A549 (cell line): ENCODE data around the gene ZNF37A. TPM values are rescaled to one million over a fixed set of nuclear protein-coding genes. Genes with fewer than 3 reads are reported as not detected.

Source experiments
- ATAC-seq, 2 experiments: fragments of 200-7000 bp in 1 of 2; fragments of >200 bp in 1 of 2; cut with Nextera tagmentation in 1 of 2; cut with Tn5 transposase in 1 of 2; 3 replicates each; pipeline versions ENCODE4 v1.8.0 to v1.9.1; 2018 to 2020; ENCODE audit warnings: mild to moderate bottlenecking in 1 of 2, moderate library complexity in 1 of 2
- CTCF ChIA-PET: fragments of 300-600 bp; sonication (Branson Sonifier 250); formaldehyde crosslinking; extraction: SDS; loops from one replicate; lab custom pipeline; 2021; ENCODE audit warnings: antibody characterized with exemption, inconsistent platforms; lab: Yijun Ruan, JAX
- POLR2A ChIA-PET: fragments of 350-600 bp; formaldehyde crosslinking; extraction: SDS; loops from one replicate; lab custom pipeline; 2021; ENCODE audit warnings: antibody characterized with exemption, inconsistent platforms; lab: Yijun Ruan, JAX
- DNase-seq, 2 experiments: peaks; one replicate each; pipeline versions ENCODE4 v3.0.0 to v3.0.0-alpha.2; 2011 to 2016; ENCODE audit warnings: low read depth in 1 of 2, low spot score in 1 of 2
- FAIRE-seq: peaks from 2 replicates; lab custom pipeline; 2011; peaks lifted over from hg19 to GRCh38; lab: Jason Lieb, UNC
- H3K27ac ChIP-seq, 2 experiments: fragments of >200 bp; sonication (Bioruptor Twin); formaldehyde crosslinking; 3 replicates each; pipeline ENCODE4 v1.5.1; 2016 to 2017
- H3K4me1 ChIP-seq: fragments of >200 bp; sonication (Bioruptor Twin); formaldehyde crosslinking; 3 replicates; pipeline ENCODE4 v1.6.1; 2016
- H3K4me2 ChIP-seq: fragments of >200 bp; sonication (Bioruptor Twin); formaldehyde crosslinking; 3 replicates; pipeline ENCODE4 v1.6.1; 2016
- H3K4me3 ChIP-seq: fragments of >200 bp; sonication (Bioruptor Twin); formaldehyde crosslinking; 3 replicates; pipeline ENCODE4 v1.5.1; 2016
- H3K9me3 ChIP-seq: fragments of >200 bp; sonication (Bioruptor Twin); formaldehyde crosslinking; 3 replicates; pipeline ENCODE4 v1.6.1; 2016
- CHD2 ChIP-seq: fragments of 150-350 bp; IDR thresholded peaks from 2 replicates; pipeline ENCODE4 v1.6.1; 2014; ENCODE audit warnings: low read length; ENCODE audit not compliant: partially characterized antibody
- CHD4 ChIP-seq: fragments of 200-600 bp; sonication (generic); IDR thresholded peaks from 2 replicates; pipeline ENCODE4 v1.6.1; 2016; ENCODE audit warnings: antibody characterized with exemption, mild to moderate bottlenecking, borderline replicate concordance
- EP300 ChIP-seq, 2 experiments: fragments of >200 bp; sonication (Bioruptor Twin); formaldehyde crosslinking; IDR thresholded peaks; 2 replicates in 1 of 2; 3 replicates in 1 of 2; pipeline ENCODE4 v1.6.1; 2016 to 2017
- GATA3 ChIP-seq: IDR thresholded peaks from 2 replicates; pipeline ENCODE4 v1.6.1; 2012; ENCODE audit warnings: borderline replicate concordance
- HDAC2 ChIP-seq: fragments of 200-600 bp; sonication (generic); IDR thresholded peaks from 2 replicates; pipeline ENCODE4 v1.6.1; 2016
- HOXB13 ChIP-seq: fragments of 250-450 bp; sonication (Bioruptor Pico); IDR thresholded peaks from 2 replicates; pipeline ENCODE4 v1.5.0; 2020; ENCODE audit warnings: low read depth, mild to moderate bottlenecking, moderate library complexity
- HOXB5 ChIP-seq: fragments of 250-450 bp; sonication (Bioruptor Pico); IDR thresholded peaks from 2 replicates; pipeline ENCODE4 v1.5.0; 2020; ENCODE audit warnings: mild to moderate bottlenecking, moderate library complexity
- KDM1A ChIP-seq: fragments of 200-600 bp; sonication (generic); IDR thresholded peaks from 2 replicates; pipeline ENCODE4 v1.6.1; 2016; ENCODE audit warnings: low read depth, mild to moderate bottlenecking
- MAZ ChIP-seq: fragments of 150-350 bp; IDR thresholded peaks from 2 replicates; pipeline ENCODE4 v1.6.1; 2014; ENCODE audit warnings: antibody characterized with exemption, low read depth, low read length, borderline replicate concordance
- MYC ChIP-seq: IDR thresholded peaks from 2 replicates; pipeline ENCODE4 v1.6.1; 2012; ENCODE audit warnings: mild to moderate bottlenecking, inconsistent platforms, low read length, improper control_type of control experiment, borderline replicate concordance
- NFE2L2 ChIP-seq: fragments of 150-350 bp; conservative IDR thresholded peaks from 2 replicates; pipeline ENCODE4 v1.6.1; 2014; ENCODE audit warnings: low read length
- PHF8 ChIP-seq: fragments of 200-600 bp; sonication (generic); IDR thresholded peaks from 2 replicates; pipeline ENCODE4 v1.6.1; 2016; ENCODE audit warnings: low read depth, mild to moderate bottlenecking, antibody characterized with exemption, moderate library complexity, borderline replicate concordance
- POLR2A ChIP-seq: IDR thresholded peaks from 2 replicates; pipeline ENCODE4 v1.6.1; 2012; ENCODE audit warnings: mild to moderate bottlenecking, low read length
- RAD21 ChIP-seq, 2 experiments: fragments of >200 bp in 1 of 2; sonication (Bioruptor Twin) in 1 of 2; formaldehyde crosslinking in 1 of 2; IDR thresholded peaks in 1 of 2; conservative IDR thresholded peaks in 1 of 2; 2 replicates in 1 of 2; 3 replicates in 1 of 2; pipeline ENCODE4 v1.6.1; 2012 to 2018; ENCODE audit warnings: inconsistent platforms in 1 of 2
- RARB ChIP-seq: fragments of 250-450 bp; sonication (Bioruptor Pico); IDR thresholded peaks from 2 replicates; pipeline ENCODE4 v1.8.0; 2021; ENCODE audit warnings: mild to moderate bottlenecking, moderate library complexity
- RFX5 ChIP-seq: fragments of 450-650 bp; IDR thresholded peaks from 2 replicates; pipeline ENCODE4 v1.7.1; 2014; ENCODE audit warnings: antibody characterized with exemption, mild to moderate bottlenecking, moderate library complexity
- RNF2 ChIP-seq: fragments of 200-600 bp; sonication (generic); IDR thresholded peaks from 2 replicates; pipeline ENCODE4 v1.6.1; 2016; ENCODE audit warnings: low read depth, mild to moderate bottlenecking, antibody characterized with exemption, moderate library complexity, borderline replicate concordance
- TFCP2L1 ChIP-seq: fragments of 250-450 bp; sonication (Bioruptor Pico); IDR thresholded peaks from 2 replicates; pipeline ENCODE4 v1.5.0; 2021; ENCODE audit warnings: mild to moderate bottlenecking
- ZC3H11A ChIP-seq: fragments of 450-650 bp; IDR thresholded peaks from 2 replicates; pipeline ENCODE4 v1.6.1; 2014; ENCODE audit warnings: antibody characterized with exemption, mild to moderate bottlenecking
- ZFP36 ChIP-seq: fragments of 450-650 bp; IDR thresholded peaks from 2 replicates; pipeline ENCODE4 v1.6.1; 2014; ENCODE audit warnings: borderline replicate concordance; ENCODE audit not compliant: partially characterized antibody
- WGBS: methylation state at CpG from one replicate; pipeline ENCODE4 v1.1.6; 2017; ENCODE audit errors: missing lambda C conversion rate; 5-methylcytosine and 5-hydroxymethylcytosine counted together
- polyA plus RNA-seq, 4 experiments: library from polyadenylated mRNA; depleted of rRNA in 3 of 4; stranded (reverse); fragments of >200 nt; fragmentation: RNase III in 1 of 4; extraction: RNeasy Plus Mini Kit Qiagen cat#74134 plus additional on column Dnase treatment in 1 of 4; gene quantifications; 2 replicates in 3 of 4; 3 replicates in 1 of 4; pipeline ENCODE4 v1.2.3, GENCODE V29; 2011 to 2017
- TF ChIP-seq, protein P1 (sequence below): IDR thresholded peaks from 2 replicates; pipeline ENCODE4 v1.6.1; 2012
- TF ChIP-seq, protein P2 (sequence below): fragments of 450-650 bp; IDR thresholded peaks from 2 replicates; pipeline ENCODE4 v1.6.1; 2014; ENCODE audit warnings: antibody characterized with exemption
- TF ChIP-seq, protein P3 (sequence below): IDR thresholded peaks from 2 replicates; pipeline ENCODE4 v1.6.1; 2012; ENCODE audit warnings: low read depth, borderline replicate concordance
- TF ChIP-seq, protein P4 (sequence below): fragments of >200 bp; sonication (Bioruptor Twin); formaldehyde crosslinking; IDR thresholded peaks from 2 replicates; pipeline ENCODE4 v1.6.1; 2016
- TF ChIP-seq, protein P5 (sequence below): IDR thresholded peaks from 2 replicates; pipeline ENCODE4 v1.6.1; 2012
- TF ChIP-seq, protein P6 (sequence below): fragments of 150-350 bp; IDR thresholded peaks from 2 replicates; pipeline ENCODE4 v1.6.1; 2014; ENCODE audit warnings: low read depth, mild to moderate bottlenecking, low read length

The ZNF37A gene
- polyA plus RNA-seq, 2 of the 4 experiments (the other 2 are of a cell fraction): 7.3 to 14.1 TPM

DNA sequence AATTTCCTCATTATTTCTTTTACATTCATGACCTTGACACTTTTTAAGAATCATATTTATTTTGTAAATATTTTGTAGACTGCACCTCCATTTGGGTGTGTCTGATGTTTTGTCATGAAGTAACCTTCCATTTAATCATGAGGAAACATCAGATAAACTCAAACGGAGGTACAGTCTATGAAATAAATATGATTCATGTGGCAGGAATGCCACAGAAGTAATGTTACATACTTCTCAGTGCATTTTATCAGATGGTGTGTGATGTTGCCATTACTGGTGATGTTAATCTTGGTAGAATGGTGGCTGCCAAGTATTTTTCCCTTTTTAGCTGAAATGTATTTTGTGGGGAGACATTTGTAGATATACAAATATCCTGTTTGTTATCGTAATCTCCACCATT lies 64.9 kb downstream of the ZNF37A start:
- no peak overlapping the region for H3K27ac ChIP-seq
- no peak overlapping the region for H3K4me2 ChIP-seq
- WGBS: 35% methylated on average over 2 of the region's 2 CpGs
- FAIRE-seq (no peak), DNase-seq (no peak), ATAC-seq (no peak)
- H3K4me1 ChIP-seq: no peaks in the 10 kb centered on the region
- CTCF ChIA-PET: no interaction called here
- POLR2A ChIA-PET: no interaction called here
- TF ChIP-seq GATA3 (no peak), CHD4 (no peak), CHD2 (no peak), MYC (no peak), HDAC2 (no peak), KDM1A (no peak), RARB (CRISPR knock-in tag) (no peak)
- TF ChIP-seq, protein P1, sequence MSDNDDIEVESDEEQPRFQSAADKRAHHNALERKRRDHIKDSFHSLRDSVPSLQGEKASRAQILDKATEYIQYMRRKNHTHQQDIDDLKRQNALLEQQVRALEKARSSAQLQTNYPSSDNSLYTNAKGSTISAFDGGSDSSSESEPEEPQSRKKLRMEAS: no peak
- TF ChIP-seq, protein P2, sequence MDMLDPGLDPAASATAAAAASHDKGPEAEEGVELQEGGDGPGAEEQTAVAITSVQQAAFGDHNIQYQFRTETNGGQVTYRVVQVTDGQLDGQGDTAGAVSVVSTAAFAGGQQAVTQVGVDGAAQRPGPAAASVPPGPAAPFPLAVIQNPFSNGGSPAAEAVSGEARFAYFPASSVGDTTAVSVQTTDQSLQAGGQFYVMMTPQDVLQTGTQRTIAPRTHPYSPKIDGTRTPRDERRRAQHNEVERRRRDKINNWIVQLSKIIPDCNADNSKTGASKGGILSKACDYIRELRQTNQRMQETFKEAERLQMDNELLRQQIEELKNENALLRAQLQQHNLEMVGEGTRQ: no peak
- TF ChIP-seq, protein P3, sequence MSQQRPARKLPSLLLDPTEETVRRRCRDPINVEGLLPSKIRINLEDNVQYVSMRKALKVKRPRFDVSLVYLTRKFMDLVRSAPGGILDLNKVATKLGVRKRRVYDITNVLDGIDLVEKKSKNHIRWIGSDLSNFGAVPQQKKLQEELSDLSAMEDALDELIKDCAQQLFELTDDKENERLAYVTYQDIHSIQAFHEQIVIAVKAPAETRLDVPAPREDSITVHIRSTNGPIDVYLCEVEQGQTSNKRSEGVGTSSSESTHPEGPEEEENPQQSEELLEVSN: no peak
- no peak overlapping the region for H3K4me3 ChIP-seq
- no peaks in the 10 kb centered on the region for H3K9me3 ChIP-seq

DNA sequence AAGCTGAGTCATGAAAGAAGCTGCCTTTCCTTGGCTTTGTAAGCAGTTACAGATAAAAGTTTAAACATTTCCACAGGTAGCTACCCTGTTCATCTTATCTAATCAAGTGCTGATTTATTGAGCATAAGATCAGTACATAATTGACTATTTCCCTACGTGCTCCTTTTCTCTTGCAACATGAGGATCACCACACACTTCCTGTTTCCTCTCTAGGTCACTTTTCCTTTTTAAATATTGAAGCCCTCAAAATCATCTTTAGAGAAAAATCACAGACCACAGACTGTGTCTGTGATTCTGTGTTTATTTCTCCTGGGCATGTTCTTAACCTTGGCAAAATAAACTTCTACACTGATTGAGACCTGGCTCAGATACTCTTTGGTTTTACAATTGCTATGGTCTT lies 69.5 kb downstream of the ZNF37A start:
- ChIA-PET CTCF (no interaction called here), POLR2A (no interaction called here)
- Histone ChIP-seq H3K4me1 (no peaks in the 10 kb centered on the region), H3K4me3 (no peak overlapping the region), H3K4me2 (no peak overlapping the region), H3K27ac (no peak overlapping the region), H3K9me3 (no peaks in the 10 kb centered on the region)
- TF ChIP-seq RNF2: no peak
- TF ChIP-seq ZC3H11A: no peak
- TF ChIP-seq CHD4: no peak
- no peak for TF ChIP-seq HOXB5
- TF ChIP-seq HOXB13 (CRISPR knock-in tag): no peak
- no peak for TF ChIP-seq PHF8
- no peak for TF ChIP-seq EP300 (IDR thresholded peaks at IDR 0.05)
- TF ChIP-seq, protein P4, sequence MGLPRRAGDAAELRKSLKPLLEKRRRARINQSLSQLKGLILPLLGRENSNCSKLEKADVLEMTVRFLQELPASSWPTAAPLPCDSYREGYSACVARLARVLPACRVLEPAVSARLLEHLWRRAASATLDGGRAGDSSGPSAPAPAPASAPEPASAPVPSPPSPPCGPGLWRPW: no peak
- TF ChIP-seq POLR2A: no peak
- TF ChIP-seq MAZ: no peak
- TF ChIP-seq RAD21 (conservative IDR thresholded peaks at IDR 0.05 in 1 of 2, IDR thresholded peaks at IDR 0.05 in 1 of 2): no peak
- TF ChIP-seq TFCP2L1 (CRISPR knock-in tag): no peak
- TF ChIP-seq, protein P2: no peak
- TF ChIP-seq, protein P1: no peak
- no peak for TF ChIP-seq ZFP36
- TF ChIP-seq, protein P5, sequence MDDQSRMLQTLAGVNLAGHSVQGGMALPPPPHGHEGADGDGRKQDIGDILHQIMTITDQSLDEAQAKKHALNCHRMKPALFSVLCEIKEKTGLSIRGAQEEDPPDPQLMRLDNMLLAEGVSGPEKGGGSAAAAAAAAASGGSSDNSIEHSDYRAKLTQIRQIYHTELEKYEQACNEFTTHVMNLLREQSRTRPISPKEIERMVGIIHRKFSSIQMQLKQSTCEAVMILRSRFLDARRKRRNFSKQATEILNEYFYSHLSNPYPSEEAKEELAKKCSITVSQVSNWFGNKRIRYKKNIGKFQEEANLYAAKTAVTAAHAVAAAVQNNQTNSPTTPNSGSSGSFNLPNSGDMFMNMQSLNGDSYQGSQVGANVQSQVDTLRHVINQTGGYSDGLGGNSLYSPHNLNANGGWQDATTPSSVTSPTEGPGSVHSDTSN: no peak
- no peak for TF ChIP-seq NFE2L2
- TF ChIP-seq RFX5: no peak
- TF ChIP-seq, protein P6, sequence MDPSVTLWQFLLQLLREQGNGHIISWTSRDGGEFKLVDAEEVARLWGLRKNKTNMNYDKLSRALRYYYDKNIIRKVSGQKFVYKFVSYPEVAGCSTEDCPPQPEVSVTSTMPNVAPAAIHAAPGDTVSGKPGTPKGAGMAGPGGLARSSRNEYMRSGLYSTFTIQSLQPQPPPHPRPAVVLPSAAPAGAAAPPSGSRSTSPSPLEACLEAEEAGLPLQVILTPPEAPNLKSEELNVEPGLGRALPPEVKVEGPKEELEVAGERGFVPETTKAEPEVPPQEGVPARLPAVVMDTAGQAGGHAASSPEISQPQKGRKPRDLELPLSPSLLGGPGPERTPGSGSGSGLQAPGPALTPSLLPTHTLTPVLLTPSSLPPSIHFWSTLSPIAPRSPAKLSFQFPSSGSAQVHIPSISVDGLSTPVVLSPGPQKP: no peak
- no peak for ATAC-seq
- FAIRE-seq: no peak
- WGBS: 8% methylated on average over 1 of the region's 1 CpG
- no peak for DNase-seq
